Neural cell (in vitro differentiated cells): ENCODE data around the gene INPP5D. TPM values are rescaled to one million over a fixed set of nuclear protein-coding genes. Genes with fewer than 3 reads are reported as not detected.

Experiments used
- H2AFZ ChIP-seq: fragments of 200-600, 300-800 bp; sonication (generic), shearing (Covaris generic); 2 replicates; pipeline ENCODE4 v1.6.0; 2014; ENCODE audit warnings: low read depth, mild to moderate bottlenecking, antibody characterized with exemption, low read length, moderate library complexity
- H3F3A ChIP-seq: fragments of 200-600 bp; shearing (Covaris generic); 2 replicates; pipeline ENCODE4 v1.6.1; 2016; ENCODE audit warnings: mild to moderate bottlenecking, moderate library complexity, mixed read lengths, antibody characterized with exemption, low read length; ENCODE audit not compliant: insufficient read depth, poor library complexity, severe bottlenecking
- H3K27ac ChIP-seq: fragments of 200-600, 300-800 bp; sonication (generic), shearing (Covaris generic); 2 replicates; pipeline ENCODE4 v1.5.1; 2014; ENCODE audit warnings: mild to moderate bottlenecking, low read length, moderate library complexity
- H3K27me3 ChIP-seq: fragments of 300-800, 200-600 bp; sonication (generic), shearing (Covaris generic); 2 replicates; pipeline ENCODE4 v1.6.0; 2014; ENCODE audit warnings: mild to moderate bottlenecking, low read depth, low read length, moderate library complexity; ENCODE audit not compliant: insufficient read depth
- H3K36me3 ChIP-seq: fragments of 300-800, 200-600 bp; sonication (generic), shearing (Covaris generic); 2 replicates; pipeline ENCODE4 v1.5.1; 2014; ENCODE audit warnings: mild to moderate bottlenecking, antibody characterized with exemption, low read length, moderate library complexity; ENCODE audit not compliant: insufficient read depth
- H3K4me2 ChIP-seq: fragments of 300-800, 200-600 bp; sonication (generic), shearing (Covaris generic); 2 replicates; pipeline ENCODE4 v1.6.0; 2014; ENCODE audit warnings: mild to moderate bottlenecking, low read length
- H3K4me3 ChIP-seq: fragments of 300-800, 200-600 bp; sonication (generic), shearing (Covaris generic); 2 replicates; pipeline ENCODE4 v1.5.1; 2014; ENCODE audit warnings: mild to moderate bottlenecking, low read length, moderate library complexity
- H3K79me2 ChIP-seq: fragments of 200-600 bp; shearing (Covaris generic); replicated peaks from 2 replicates; pipeline ENCODE4 v1.6.0; 2014; ENCODE audit warnings: mild to moderate bottlenecking, low read length, moderate library complexity; ENCODE audit not compliant: insufficient read depth
- H3K9ac ChIP-seq: fragments of 300-800, 200-600 bp; sonication (generic), shearing (Covaris generic); 2 replicates; pipeline ENCODE4 v1.6.1; 2016; ENCODE audit warnings: mild to moderate bottlenecking, low read length, mixed read lengths
- H3K9me2 ChIP-seq: fragments of 200-600 bp; shearing (Covaris generic); 2 replicates; pipeline ENCODE4 v1.6.1; 2016; ENCODE audit warnings: mild to moderate bottlenecking, low read length, mixed read lengths; ENCODE audit not compliant: insufficient read depth
- H3K9me3 ChIP-seq: fragments of 200-600, 300-800 bp; sonication (generic), shearing (Covaris generic); 2 replicates; pipeline ENCODE4 v1.6.1; 2016; ENCODE audit warnings: mild to moderate bottlenecking, mixed run types, low read length, moderate library complexity, mixed read lengths
- H4K20me1 ChIP-seq: fragments of 200-600 bp; shearing (Covaris generic); 2 replicates; pipeline ENCODE4 v1.6.1; 2016; ENCODE audit warnings: mild to moderate bottlenecking, mixed run types; ENCODE audit not compliant: insufficient read depth
- EP300 ChIP-seq: fragments of 450-650 bp; conservative IDR thresholded peaks from 2 replicates; pipeline ENCODE4 v1.6.1; 2014; ENCODE audit warnings: antibody characterized with exemption, mild to moderate bottlenecking, moderate library complexity; ENCODE audit not compliant: poor library complexity, severe bottlenecking
- EZH2 ChIP-seq: fragments of 200-600, 300-800 bp; shearing (Covaris generic), sonication (generic); IDR thresholded peaks from 2 replicates; pipeline ENCODE4 v1.6.1; 2014; ENCODE audit warnings: antibody characterized with exemption, low read length, borderline replicate concordance, mild to moderate bottlenecking; ENCODE audit not compliant: insufficient read depth, poor library complexity, severe bottlenecking
- MXI1 ChIP-seq: fragments of 450-650 bp; conservative IDR thresholded peaks from 2 replicates; pipeline ENCODE4 v1.6.1; 2014; ENCODE audit warnings: antibody characterized with exemption, mild to moderate bottlenecking; ENCODE audit not compliant: poor library complexity, severe bottlenecking
- POLR2AphosphoS5 ChIP-seq: IDR thresholded peaks from 2 replicates; pipeline ENCODE4 v1.6.1; 2012
- RAD21 ChIP-seq: fragments of 450-650 bp; conservative IDR thresholded peaks from 2 replicates; pipeline ENCODE4 v1.6.1; 2014; ENCODE audit warnings: antibody characterized with exemption, mild to moderate bottlenecking, moderate library complexity
- REST ChIP-seq: IDR thresholded peaks from 2 replicates; pipeline ENCODE4 v1.6.1; 2012; ENCODE audit warnings: borderline replicate concordance
- SMC3 ChIP-seq: fragments of 450-650 bp; conservative IDR thresholded peaks from 2 replicates; pipeline ENCODE4 v1.6.1; 2014; ENCODE audit warnings: antibody characterized with exemption, mild to moderate bottlenecking, moderate library complexity; ENCODE audit not compliant: poor library complexity
- TAF1 ChIP-seq: IDR thresholded peaks from 2 replicates; pipeline ENCODE4 v1.6.1; 2012; ENCODE audit warnings: low read depth
- polyA plus RNA-seq: library from polyadenylated mRNA; depleted of rRNA; stranded (reverse); fragments of >200 nt; gene quantifications from 2 replicates; pipeline ENCODE4 v1.2.3, GENCODE V29; 2014
- TF ChIP-seq, protein P1 (sequence below): fragments of 450-650 bp; IDR thresholded peaks from 2 replicates; pipeline ENCODE4 v1.5.1; 2014; ENCODE audit warnings: antibody characterized with exemption, mild to moderate bottlenecking, moderate library complexity; ENCODE audit not compliant: poor library complexity, severe bottlenecking

INPP5D gene
- polyA plus RNA-seq, 1 donor from 2014 or later = not detected

DNA sequence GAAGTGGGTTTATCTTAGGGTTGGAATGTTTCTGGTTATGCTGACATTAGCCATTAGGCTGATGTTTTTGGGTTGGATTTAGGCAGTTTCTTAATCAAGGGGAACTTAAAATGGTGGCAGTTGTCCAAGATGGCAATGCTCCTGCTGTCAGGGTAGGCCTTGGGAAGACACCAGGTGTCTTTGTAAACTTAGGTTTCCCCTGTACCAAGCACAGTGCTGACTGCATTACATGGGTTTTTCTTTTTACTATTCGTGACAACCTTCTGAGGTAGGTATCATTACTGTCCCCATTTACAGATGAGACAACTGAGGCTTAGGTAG, 190.8 kb downstream of the INPP5D start:
- Histone ChIP-seq H3K36me3 (no peaks in the 10 kb centered on the region), H4K20me1 (no peaks in the 10 kb centered on the region), H3K9me2 (no peaks in the 10 kb centered on the region), H3K27ac (no peak overlapping the region), H3K4me2 (no peak overlapping the region), H3F3A (no peaks in the 10 kb centered on the region), H3K79me2 (peaks cover 6% of the 10 kb centered on the region), H3K4me3 (peak overlapping the region; percentile 94), H3K9ac (no peak overlapping the region), H2AFZ (peak overlapping the region; percentile 49), H3K27me3 (no peaks in the 10 kb centered on the region), H3K9me3 (no peaks in the 10 kb centered on the region)
- TF ChIP-seq MXI1 = no peak
- TF ChIP-seq EP300 = no peak
- TF ChIP-seq EZH2 = no peak
- TF ChIP-seq TAF1 = no peak
- TF ChIP-seq, protein P1, sequence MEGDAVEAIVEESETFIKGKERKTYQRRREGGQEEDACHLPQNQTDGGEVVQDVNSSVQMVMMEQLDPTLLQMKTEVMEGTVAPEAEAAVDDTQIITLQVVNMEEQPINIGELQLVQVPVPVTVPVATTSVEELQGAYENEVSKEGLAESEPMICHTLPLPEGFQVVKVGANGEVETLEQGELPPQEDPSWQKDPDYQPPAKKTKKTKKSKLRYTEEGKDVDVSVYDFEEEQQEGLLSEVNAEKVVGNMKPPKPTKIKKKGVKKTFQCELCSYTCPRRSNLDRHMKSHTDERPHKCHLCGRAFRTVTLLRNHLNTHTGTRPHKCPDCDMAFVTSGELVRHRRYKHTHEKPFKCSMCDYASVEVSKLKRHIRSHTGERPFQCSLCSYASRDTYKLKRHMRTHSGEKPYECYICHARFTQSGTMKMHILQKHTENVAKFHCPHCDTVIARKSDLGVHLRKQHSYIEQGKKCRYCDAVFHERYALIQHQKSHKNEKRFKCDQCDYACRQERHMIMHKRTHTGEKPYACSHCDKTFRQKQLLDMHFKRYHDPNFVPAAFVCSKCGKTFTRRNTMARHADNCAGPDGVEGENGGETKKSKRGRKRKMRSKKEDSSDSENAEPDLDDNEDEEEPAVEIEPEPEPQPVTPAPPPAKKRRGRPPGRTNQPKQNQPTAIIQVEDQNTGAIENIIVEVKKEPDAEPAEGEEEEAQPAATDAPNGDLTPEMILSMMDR = no peak
- no peak for TF ChIP-seq SMC3
- TF ChIP-seq REST = no peak
- no peak for TF ChIP-seq RAD21
- no peak for TF ChIP-seq POLR2AphosphoS5

GRCh38 chr2:233251306-233252116, 191.4 kb downstream of the INPP5D start, which contains the start of gene ATG16L1:
TSS of gene ATG16L1 (plus strand) at chr2:233251673. CDS start at chr2:233251828, 155 bp downstream.
- peak within 1 kb of the TSS; percentile 91 for H3K4me2 ChIP-seq
- H3K9ac ChIP-seq = peak within 1 kb of the TSS; percentile 78
- H2AFZ ChIP-seq = peak within 1 kb of the TSS; percentile 87
- peaks cover 6% of the 10 kb centered on the region for H3K79me2 ChIP-seq
- H3F3A ChIP-seq = no peaks in the 10 kb centered on the region
- TF ChIP-seq, protein P1 = peak; percentile 100
- TF ChIP-seq MXI1 (peak; percentile 96), SMC3 (peak; percentile 98), REST (peak; percentile 44), EP300 (peak; percentile 62), TAF1 (peak; percentile 57), EZH2 (no peak), POLR2AphosphoS5 (peak; percentile 91), RAD21 (peak; percentile 100)
- H3K4me3 ChIP-seq = peak within 1 kb of the TSS; percentile 94
- no peaks in the 10 kb centered on the region for H3K27me3 ChIP-seq
- no peaks in the 10 kb centered on the region for H3K9me2 ChIP-seq
- no peaks in the 10 kb centered on the region for H4K20me1 ChIP-seq
- H3K9me3 ChIP-seq = no peaks in the 10 kb centered on the region
- H3K27ac ChIP-seq = peak within 1 kb of the TSS; percentile 75
- no peaks in the 10 kb centered on the region for H3K36me3 ChIP-seq
